Measurements from ENCODE around the gene SC5D. TPM values are rescaled to one million over a fixed set of nuclear protein-coding genes. Genes with fewer than 3 reads are reported as not detected.

The SC5D gene
- polyA plus RNA-seq, 2 of the 4 experiments (the other 2 are of a cell fraction): 18.1 to 28.1 TPM

DNA sequence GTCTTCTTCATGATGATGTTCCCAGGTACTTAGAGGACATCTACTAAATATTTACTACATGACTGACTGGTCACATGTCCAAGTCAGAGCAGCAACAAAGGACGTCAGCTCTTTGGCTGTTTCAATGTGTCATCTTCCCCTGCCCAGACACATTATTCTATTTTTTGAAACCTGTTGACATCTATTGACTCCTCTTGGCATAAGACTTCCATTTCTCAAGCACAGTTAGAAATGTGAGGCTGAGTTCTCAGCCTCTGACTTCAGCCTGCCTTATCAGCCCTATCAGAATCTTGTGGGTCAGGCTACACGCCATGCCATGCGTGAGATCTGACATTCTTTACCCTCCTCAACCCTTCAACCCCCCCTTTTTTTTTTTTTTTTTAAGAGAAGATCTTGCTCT, 63.8 kb downstream of the SC5D start:
- POLR2A ChIA-PET: no interaction called here

More for the DNA sequence above, 63.8 kb downstream of the SC5D start:
- Histone ChIP-seq H3K4me3 (no peak overlapping the region), H3K4me2 (no peak overlapping the region), H3K27ac (no peak overlapping the region), H3K9me3 (no peaks in the 10 kb centered on the region), H3K4me1 (no peaks in the 10 kb centered on the region)
- 30% methylated on average over 3 of the region's 3 CpGs for WGBS (ENCODE audit: missing lambda C conversion rate)
- TF ChIP-seq RCOR1 (IDR thresholded peaks at IDR 0.05; ENCODE audit: low read depth, low read length) (no peak), ZSCAN20 (CRISPR knock-in tag; IDR thresholded peaks at IDR 0.05) (no peak), HDAC2 (IDR thresholded peaks at IDR 0.05) (no peak), BHLHE40 (IDR thresholded peaks at IDR 0.05; ENCODE audit: low read depth, low read length) (no peak), NR3C1 (IDR thresholded peaks at IDR 0.05) (no peak)
- TF ChIP-seq, protein P1, sequence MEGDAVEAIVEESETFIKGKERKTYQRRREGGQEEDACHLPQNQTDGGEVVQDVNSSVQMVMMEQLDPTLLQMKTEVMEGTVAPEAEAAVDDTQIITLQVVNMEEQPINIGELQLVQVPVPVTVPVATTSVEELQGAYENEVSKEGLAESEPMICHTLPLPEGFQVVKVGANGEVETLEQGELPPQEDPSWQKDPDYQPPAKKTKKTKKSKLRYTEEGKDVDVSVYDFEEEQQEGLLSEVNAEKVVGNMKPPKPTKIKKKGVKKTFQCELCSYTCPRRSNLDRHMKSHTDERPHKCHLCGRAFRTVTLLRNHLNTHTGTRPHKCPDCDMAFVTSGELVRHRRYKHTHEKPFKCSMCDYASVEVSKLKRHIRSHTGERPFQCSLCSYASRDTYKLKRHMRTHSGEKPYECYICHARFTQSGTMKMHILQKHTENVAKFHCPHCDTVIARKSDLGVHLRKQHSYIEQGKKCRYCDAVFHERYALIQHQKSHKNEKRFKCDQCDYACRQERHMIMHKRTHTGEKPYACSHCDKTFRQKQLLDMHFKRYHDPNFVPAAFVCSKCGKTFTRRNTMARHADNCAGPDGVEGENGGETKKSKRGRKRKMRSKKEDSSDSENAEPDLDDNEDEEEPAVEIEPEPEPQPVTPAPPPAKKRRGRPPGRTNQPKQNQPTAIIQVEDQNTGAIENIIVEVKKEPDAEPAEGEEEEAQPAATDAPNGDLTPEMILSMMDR (IDR thresholded peaks at IDR 0.05): no peak
- CTCF ChIA-PET: no interaction called here
- DNase-seq (ENCODE audit: low read depth in 1 of 2, low spot score in 1 of 2) (no peak), FAIRE-seq (no peak), ATAC-seq (no peak)

Other genes starting within 250 kb of the SC5D start
- 0.12 and 0.14 TPM in 2 replicates for gene TECTA, start 191.5 kb upstream of the SC5D start, polyA plus RNA-seq (2011; rRNA removed)
- gene TECTA, start 191.5 kb upstream of the SC5D start, polyA plus RNA-seq (2017; fragmentation: RNase III; extraction: RNeasy Plus Mini Kit Qiagen cat#74134 plus additional on column Dnase treatment): 0.05 to 0.12 TPM (median 0.05 TPM) in 3 replicates
- 3.8 and 4.8 TPM in 2 replicates for gene SORL1, start 159.5 kb downstream of the SC5D start, polyA plus RNA-seq (2011; rRNA removed)
- 0.45 to 0.77 TPM (median 0.58 TPM) in 3 replicates for gene SORL1, start 159.5 kb downstream of the SC5D start, polyA plus RNA-seq (2017; fragmentation: RNase III; extraction: RNeasy Plus Mini Kit Qiagen cat#74134 plus additional on column Dnase treatment)